Heart right ventricle (tissue), 16 donors: ENCODE measurements around the gene DENND1A. TPM values are rescaled to one million over a fixed set of nuclear protein-coding genes. Genes with fewer than 3 reads are reported as not detected.

ENCODE experiments used
- ATAC-seq, 8 donors: fragments of 200-7000 bp; cut with Tn5 transposase; one replicate each; pipeline ENCODE4 v1.9.1; 2020; ENCODE audit warnings: mild to moderate bottlenecking in 8 of 8, moderate library complexity in 8 of 8, moderate number of reproducible peaks in 1 of 8
- DNase-seq, 2 donors: peaks; one replicate each; pipeline ENCODE4 v3.0.0-alpha.2; 2020
- H3K27ac ChIP-seq, 10 donors: fragments of 200-600 bp; sonication (generic) in 2 of 10; one replicate each; pipeline versions ENCODE4 v1.5.0 to v1.8.0; 2020 to 2022; ENCODE audit warnings: mild to moderate bottlenecking in 3 of 10
- H3K27me3 ChIP-seq, 7 donors: fragments of 200-600 bp; one replicate each; pipeline ENCODE4 v1.8.0; 2021 to 2022; ENCODE audit warnings: mild to moderate bottlenecking in 2 of 7
- H3K36me3 ChIP-seq, 9 donors: fragments of 200-600 bp; sonication (generic) in 1 of 9; one replicate each; pipeline versions ENCODE4 v1.5.0 to v1.8.0; 2020 to 2022; ENCODE audit warnings: mild to moderate bottlenecking in 2 of 9
- H3K4me1 ChIP-seq, 9 donors: fragments of 200-600 bp; sonication (generic) in 1 of 9; one replicate each; pipeline versions ENCODE4 v1.5.0 to v1.8.0; 2020 to 2022; ENCODE audit warnings: mild to moderate bottlenecking in 4 of 9
- H3K4me3 ChIP-seq, 10 donors: fragments of 200-600 bp; sonication (generic) in 2 of 10; one replicate each; pipeline versions ENCODE4 v1.5.0 to v1.8.0; 2020 to 2022; ENCODE audit warnings: mild to moderate bottlenecking in 7 of 10, moderate library complexity in 2 of 10
- H3K9me3 ChIP-seq, 11 donors: fragments of 200-600 bp in 10 of 11; sonication (generic) in 2 of 11; one replicate each; pipeline versions ENCODE4 v1.5.0 to v1.8.0; 2013 to 2022; ENCODE audit warnings: mild to moderate bottlenecking in 2 of 11, control low read depth in 1 of 11, moderate library complexity in 1 of 11
- CTCF ChIP-seq, 9 donors: fragments of 200-600 bp; sonication (generic) in 2 of 9; IDR thresholded peaks; one replicate each; pipeline versions ENCODE4 v1.5.0 to v1.8.0; 2021 to 2022; ENCODE audit warnings: antibody characterized with exemption in 9 of 9, mild to moderate bottlenecking in 5 of 9, moderate library complexity in 1 of 9
- WGBS, 2 donors: extraction: QIAGEN DNeasy Blood & Tissue Kit; methylation state at CpG; one replicate each; pipeline ENCODE4 v1.1.7; 2013; ENCODE audit warnings: inconsistent platforms in 1 of 2; 5-methylcytosine and 5-hydroxymethylcytosine counted together
- intact Hi-C, 10 donors: fragments of 100-400 bp; cut with DNase I; formaldehyde crosslinking; loops; one replicate each; pipeline versions ENCODE4 v1.11.1 to v1.14.2; 2022
- polyA plus RNA-seq, 2 donors: library from polyadenylated mRNA; stranded (reverse); fragments of 200-250 nt; gene quantifications; one replicate each; pipeline ENCODE4 v1.2.3, GENCODE V29; 2013
- total RNA-seq, 10 donors: library from RNA; stranded (reverse); fragmentation: NEBNext Ultra II Directional in 3 of 10; extraction: Animal tissue kit (Norgen Biotek cat#: 25700) in 3 of 10; gene quantifications; one replicate each; pipeline versions ENCODE4 v1.2.1 to v1.2.4, GENCODE V29; 2021 to 2023
- donor health status: Arrhythmogenic right ventricular cardiomyopathy.
- donor health status: ischemic (EF 13 %, LVEDD 7.1; RV severe dilation, severe dysfunction).
- donor health status: healthy with polysubstance abuse.
- donor health status: DM: no; HTN: yes; CAD: no.
- donor health status: DM: no; HTN: no; CAD: no.
- donor health status: ischemic (EF 25% LVEDD 6.9; RV normal size, moderate dysfunction).
- donor health status: ischemic (EF 25% LVEDD 5.7; RV mildly dilated, moderate dysfunction).
- donor health status: healthy.
- donor health status: DM: yes; HTN: yes; CAD: no.
- donor health status: Ischemic cardiomyopathy.
- donor health status: ischemic (EF 35%, LVEDD 5.7; RV mildly dilated, moderate dysfunction).
- donor health status: nonischemic (EF 11% LVEDD 7.7; RV severe dilation, severe dysfunction).
- donor health status: DM: yes; HTN: yes; CAD: no.
- donor health status: PGD.
- donor health status: ischemic (EF 29% LVEDD 5.4; RV normal size, mild dysfunction).
- donor health status: nonischemic (EF 23%, LVEDD 6.1; RV moderate dilation, normal function).

Gene DENND1A
- total and polyA plus RNA-seq, 12 donors, result 7.3 to 19.6 (median 12.2) TPM

GRCh38 chr9:123965801-123966686 lies 36.1 kb upstream of the DENND1A start:
- no peaks in the 10 kb centered on the region for H3K9me3 ChIP-seq
- ATAC-seq (peak in 1 of 8 donors; percentile 26), DNase-seq (no peak)
- H3K4me3 ChIP-seq, result no peak overlapping the region
- no peaks in the 10 kb centered on the region for H3K36me3 ChIP-seq
- H3K27ac ChIP-seq, result no peak overlapping the region
- 41 to 42% methylated on average over 8 of the region's 8 CpGs for WGBS, 2 donors
- intact Hi-C loops, result no loop called here
- TF ChIP-seq CTCF (IDR thresholded peaks at IDR 0.05), result no peak
- H3K27me3 ChIP-seq, result peaks cover 0 to 49% (median 18%) of the 10 kb centered on the region in 7 donors
- H3K4me1 ChIP-seq, result peaks cover 0 to 3% (median 0%) of the 10 kb centered on the region in 9 donors

- ATAC-seq, result no peak
- Histone ChIP-seq H3K4me3 (no peak overlapping the region), H3K4me1 (peaks cover 0 to 3% (median 0%) of the 10 kb centered on the region in 9 donors), H3K27me3 (peaks cover 0 to 49% (median 11%) of the 10 kb centered on the region in 7 donors), H3K27ac (no peak overlapping the region), H3K9me3 (peaks cover 0 to under 1% (median 0%) of the 10 kb centered on the region in 11 donors), H3K36me3 (no peaks in the 10 kb centered on the region)
- TF ChIP-seq CTCF (IDR thresholded peaks at IDR 0.05), result no peak
- 76 to 84% methylated on average over 12 of the region's 12 CpGs for WGBS, 2 donors
- DNase-seq, result no peak
- intact Hi-C loops, result no loop called here
These were observed 34.8 kb upstream of the DENND1A start for GRCh38 chr9:123964761-123965160.

GRCh38 chr9:123960965-123961364 lies 31.0 kb upstream of the DENND1A start:
- no peaks in the 10 kb centered on the region for H3K36me3 ChIP-seq
- no peak overlapping the region for H3K4me3 ChIP-seq
- H3K27me3 ChIP-seq, result peaks cover 0 to 40% (median 13%) of the 10 kb centered on the region in 7 donors
- no peak overlapping the region for H3K27ac ChIP-seq
- peaks cover 0 to 6% (median 0%) of the 10 kb centered on the region in 11 donors for H3K9me3 ChIP-seq
- intact Hi-C loops, result no loop called here
- no peak for TF ChIP-seq CTCF (IDR thresholded peaks at IDR 0.05)
- 64 to 71% methylated on average over 6 of the region's 6 CpGs for WGBS, 2 donors
- H3K4me1 ChIP-seq, result peaks cover 0 to 3% (median 0%) of the 10 kb centered on the region in 9 donors
- ATAC-seq, result no peak
- DNase-seq, result no peak

GRCh38 chr9:123960366-123960765 lies 30.4 kb upstream of the DENND1A start:
- TF ChIP-seq CTCF (IDR thresholded peaks at IDR 0.05), result no peak
- DNase-seq, result no peak
- 85 to 88% methylated on average over 5 of the region's 5 CpGs for WGBS, 2 donors
- Histone ChIP-seq H3K4me3 (no peak overlapping the region), H3K9me3 (peaks cover 0 to 6% (median 0%) of the 10 kb centered on the region in 11 donors), H3K36me3 (no peaks in the 10 kb centered on the region), H3K27ac (no peak overlapping the region), H3K4me1 (peaks cover 0 to 3% (median 0%) of the 10 kb centered on the region in 9 donors), H3K27me3 (peaks cover 0 to 40% (median 13%) of the 10 kb centered on the region in 7 donors)
- no peak for ATAC-seq
- intact Hi-C loops, result no loop called here
